Naive thymus-derived CD8-positive, alpha-beta T cell (primary cell): ENCODE results near the gene UPF3A. TPM values are rescaled to one million over a fixed set of nuclear protein-coding genes. Genes with fewer than 3 reads are reported as not detected.

Source experiments
- ATAC-seq, 2 donors: fragments of 150-1000 bp; cut with Tn5 transposase in 1 of 2; sonication (Bioruptor Pico), chemical (Tn5 transposase) in 1 of 2; 1 replicate in 1 of 2; 2 replicates in 1 of 2; pipeline ENCODE4 v1.10.0; 2021; ENCODE audit warnings: mild to moderate bottlenecking in 2 of 2, moderate library complexity in 2 of 2
- POLR2A ChIA-PET: fragments of 350-600 bp; sonication (Branson Sonifier 250); formaldehyde crosslinking; loops from one replicate; lab custom pipeline; 2021; ENCODE audit warnings: antibody characterized with exemption; lab: Charles Lee
- DNase-seq, 10 donors: peaks; one replicate each; pipeline versions ENCODE4 v3.0.0 to v3.0.0-alpha.2; 2020 to 2022
- H3K27ac Mint-ChIP-seq, 10 donors: one replicate each; pipeline ENCODE4 v1.8.0; 2020 to 2022; ENCODE audit warnings: mild to moderate bottlenecking in 10 of 10, mixed read lengths in 10 of 10, moderate library complexity in 4 of 10, inconsistent platforms in 1 of 10
- H3K27me3 Mint-ChIP-seq, 5 donors: one replicate each; pipeline ENCODE4 v1.8.0; 2021 to 2022; ENCODE audit warnings: mixed read lengths in 5 of 5
- H3K36me3 Mint-ChIP-seq, 3 donors: one replicate each; pipeline ENCODE4 v1.8.0; 2020 to 2022; ENCODE audit warnings: mixed read lengths in 3 of 3, mild to moderate bottlenecking in 2 of 3, inconsistent platforms in 1 of 3
- H3K4me1 Mint-ChIP-seq, 4 donors: one replicate each; pipeline ENCODE4 v1.8.0; 2021 to 2022; ENCODE audit warnings: mixed read lengths in 4 of 4
- H3K4me3 Mint-ChIP-seq, 10 donors: one replicate each; pipeline ENCODE4 v1.8.0; 2020 to 2022; ENCODE audit warnings: mild to moderate bottlenecking in 10 of 10, mixed read lengths in 10 of 10, moderate library complexity in 6 of 10, inconsistent platforms in 1 of 10
- H3K9me3 Mint-ChIP-seq, 9 donors: one replicate each; pipeline ENCODE4 v1.8.0; 2020 to 2022; ENCODE audit warnings: mixed read lengths in 9 of 9, mild to moderate bottlenecking in 3 of 9, inconsistent platforms in 1 of 9, moderate library complexity in 1 of 9
- polyA plus RNA-seq, 3 donors: library from polyadenylated mRNA; unstranded; fragments of 300-500 nt; fragmentation: Illumina TruSeq; gene quantifications; one replicate each; pipeline ENCODE4 v1.2.3, GENCODE V29; 2021
- total RNA-seq, 8 experiments: library from RNA in 2 of 8; stranded (reverse) in 2 of 8; gene quantifications; one replicate each; pipeline ENCODE4 v1.2.3 and lab custom pipeline; 2021 to 2026

UPF3A gene
- total and polyA plus RNA-seq, 5 experiments from 2014 or later = 17.7 to 111 (median 35.4) TPM

GRCh38 chr13:114285166-114285808 is 3.9 kb downstream of the UPF3A start:
- POLR2A ChIA-PET = no interaction called here
- peaks cover 6 to 70% (median 14%) of the 10 kb centered on the region in 3 donors for H3K36me3 Mint-ChIP-seq
- no peak for DNase-seq
- ATAC-seq = no peak
- H3K4me3 Mint-ChIP-seq = peak overlapping the region in 5 of 10 donors; percentile 26 to 66 (median 40)
- H3K4me1 Mint-ChIP-seq = peaks cover 20 to 42% (median 30%) of the 10 kb centered on the region in 4 donors
- peak overlapping the region in 1 of 10 donors; percentile 31 for H3K27ac Mint-ChIP-seq
- H3K27me3 Mint-ChIP-seq = no peaks in the 10 kb centered on the region
- H3K9me3 Mint-ChIP-seq = no peaks in the 10 kb centered on the region

- DNase-seq (no peak), ATAC-seq (no peak)
- Mint-ChIP-seq H3K4me3 (no peak overlapping the region), H3K36me3 (peaks cover 10 to 84% (median 18%) of the 10 kb centered on the region in 3 donors), H3K4me1 (peaks cover 15 to 38% (median 23%) of the 10 kb centered on the region in 4 donors), H3K9me3 (no peaks in the 10 kb centered on the region), H3K27me3 (no peaks in the 10 kb centered on the region), H3K27ac (peak overlapping the region in 3 of 10 donors; percentile 48 to 81 (median 78))
- POLR2A ChIA-PET = no interaction called here
Observed at GRCh38 chr13:114286808-114287207, 5.4 kb downstream of the UPF3A start.

- POLR2A ChIA-PET = interaction anchor here (1.1 kb wide), 1 partner anchor 11 kb away, joined by 3 read pairs; no protein-coding TSS in a partner anchor
- peak overlapping the region in 3 of 10 donors; percentile 31 to 76 (median 68) for H3K27ac Mint-ChIP-seq
- no peak overlapping the region for H3K4me3 Mint-ChIP-seq
Observed at GRCh38 chr13:114288157-114288591, 6.8 kb downstream of the UPF3A start.

GRCh38 chr13:114296448-114296847 is 15.0 kb downstream of the UPF3A start:
- ATAC-seq = no peak
- POLR2A ChIA-PET = no interaction called here

More at GRCh38 chr13:114288157-114288591, 6.8 kb downstream of the UPF3A start:
- no peak for ATAC-seq
- H3K36me3 Mint-ChIP-seq = peaks cover 10 to 97% (median 20%) of the 10 kb centered on the region in 3 donors
- DNase-seq = no peak
- no peaks in the 10 kb centered on the region for H3K27me3 Mint-ChIP-seq
- H3K4me1 Mint-ChIP-seq = peaks cover 15 to 33% (median 20%) of the 10 kb centered on the region in 4 donors
- no peaks in the 10 kb centered on the region for H3K9me3 Mint-ChIP-seq

GRCh38 chr13:114296902-114297301 is 15.5 kb downstream of the UPF3A start:
- POLR2A ChIA-PET = no interaction called here
- ATAC-seq = no peak
- no peak overlapping the region for H3K4me3 Mint-ChIP-seq

More at GRCh38 chr13:114296448-114296847, 15.0 kb downstream of the UPF3A start:
- H3K27ac Mint-ChIP-seq = peak overlapping the region in 1 of 10 donors; percentile 83
- H3K4me1 Mint-ChIP-seq = peaks cover 0 to 10% (median 2%) of the 10 kb centered on the region in 4 donors
- DNase-seq = no peak
- no peaks in the 10 kb centered on the region for H3K9me3 Mint-ChIP-seq
- H3K27me3 Mint-ChIP-seq = no peaks in the 10 kb centered on the region
- H3K36me3 Mint-ChIP-seq = peaks cover 2 to 72% (median 8%) of the 10 kb centered on the region in 3 donors
- no peak overlapping the region for H3K4me3 Mint-ChIP-seq

GRCh38 chr13:114298866-114299265 is 17.5 kb downstream of the UPF3A start:
- DNase-seq (no peak), ATAC-seq (no peak)
- peak overlapping the region in 2 of 10 donors; percentile 2 to 56 for H3K27ac Mint-ChIP-seq
- H3K4me3 Mint-ChIP-seq = no peak overlapping the region
- peaks cover 4 to 72% (median 11%) of the 10 kb centered on the region in 3 donors for H3K36me3 Mint-ChIP-seq
- POLR2A ChIA-PET = interaction anchor here (1.5 kb wide), 1 partner anchor 10 kb away, joined by 3 read pairs; no protein-coding TSS in a partner anchor
- H3K27me3 Mint-ChIP-seq = no peaks in the 10 kb centered on the region
- H3K4me1 Mint-ChIP-seq = peaks cover 0 to 12% (median under 1%) of the 10 kb centered on the region in 4 donors
- no peaks in the 10 kb centered on the region for H3K9me3 Mint-ChIP-seq

More at GRCh38 chr13:114296902-114297301, 15.5 kb downstream of the UPF3A start:
- DNase-seq = no peak
- H3K27me3 Mint-ChIP-seq = no peaks in the 10 kb centered on the region
- peaks cover 4 to 72% (median 9%) of the 10 kb centered on the region in 3 donors for H3K36me3 Mint-ChIP-seq
- H3K4me1 Mint-ChIP-seq = peaks cover 0 to 12% (median under 1%) of the 10 kb centered on the region in 4 donors
- H3K27ac Mint-ChIP-seq = peak overlapping the region in 2 of 10 donors; percentile 18 to 22
- H3K9me3 Mint-ChIP-seq = no peaks in the 10 kb centered on the region

- POLR2A ChIA-PET = interaction anchor here (1.5 kb wide), 1 partner anchor 11 kb away, joined by 3 read pairs; no protein-coding TSS in a partner anchor
- Mint-ChIP-seq H3K4me1 (peaks cover 0 to 12% (median under 1%) of the 10 kb centered on the region in 4 donors), H3K36me3 (peaks cover 9 to 70% (median 14%) of the 10 kb centered on the region in 3 donors), H3K4me3 (no peak overlapping the region), H3K27me3 (no peaks in the 10 kb centered on the region), H3K27ac (peak overlapping the region in 1 of 10 donors; percentile 56), H3K9me3 (no peaks in the 10 kb centered on the region)
- ATAC-seq = no peak
- DNase-seq = no peak
Observed at GRCh38 chr13:114299604-114300305, 18.4 kb downstream of the UPF3A start.

GRCh38 chr13:114303700-114304327 is 22.4 kb downstream of the UPF3A start:
- no peak for ATAC-seq
- peaks cover 9 to 69% (median 29%) of the 10 kb centered on the region in 3 donors for H3K36me3 Mint-ChIP-seq
- H3K27ac Mint-ChIP-seq = no peak overlapping the region
- DNase-seq = no peak
- H3K4me3 Mint-ChIP-seq = no peak overlapping the region
- POLR2A ChIA-PET = no interaction called here
- H3K9me3 Mint-ChIP-seq = no peaks in the 10 kb centered on the region
- H3K4me1 Mint-ChIP-seq = peaks cover 0 to 8% (median 0%) of the 10 kb centered on the region in 4 donors
- no peaks in the 10 kb centered on the region for H3K27me3 Mint-ChIP-seq

GRCh38 chr13:114304346-114305034 is 23.1 kb downstream of the UPF3A start:
- Mint-ChIP-seq H3K4me1 (peaks cover 0 to 3% (median 0%) of the 10 kb centered on the region in 4 donors), H3K4me3 (no peak overlapping the region), H3K27me3 (no peaks in the 10 kb centered on the region), H3K36me3 (peaks cover 9 to 63% (median 29%) of the 10 kb centered on the region in 3 donors), H3K27ac (peak overlapping the region in 1 of 10 donors; percentile 67), H3K9me3 (no peaks in the 10 kb centered on the region)
- POLR2A ChIA-PET = no interaction called here
- DNase-seq = no peak
- ATAC-seq = no peak

- Mint-ChIP-seq H3K9me3 (no peaks in the 10 kb centered on the region), H3K27me3 (no peaks in the 10 kb centered on the region), H3K27ac (peak overlapping the region in 1 of 10 donors; percentile 31), H3K4me1 (peaks cover 8 to 14% (median 13%) of the 10 kb centered on the region in 4 donors), H3K36me3 (peaks cover 8 to 24% (median 19%) of the 10 kb centered on the region in 3 donors), H3K4me3 (no peak overlapping the region)
- POLR2A ChIA-PET = no interaction called here
- ATAC-seq = no peak
- no peak for DNase-seq
Observed at GRCh38 chr13:114309086-114309485, 27.7 kb downstream of the UPF3A start.

- Mint-ChIP-seq H3K27me3 (no peaks in the 10 kb centered on the region), H3K27ac (no peak overlapping the region), H3K36me3 (peaks cover 3 to 16% (median 15%) of the 10 kb centered on the region in 3 donors), H3K4me3 (no peak overlapping the region), H3K4me1 (peaks cover 9 to 17% (median 16%) of the 10 kb centered on the region in 4 donors), H3K9me3 (no peaks in the 10 kb centered on the region)
- POLR2A ChIA-PET = no interaction called here
- ATAC-seq (no peak), DNase-seq (no peak)
Observed at GRCh38 chr13:114309806-114310410, 28.5 kb downstream of the UPF3A start.
